NCI-H128 (cell line): ENCODE measurements around the gene RBM24.

Experiments
- DNase-seq: peaks from one replicate; lab custom pipeline; 2025; ENCODE audit not compliant: unreplicated experiment; lab: John Stamatoyannopoulos, UW

RBM24 gene

GRCh38 chr6:17341117-17341805, 60.1 kb downstream of the RBM24 start:
- no peak for DNase-seq

- no peak for DNase-seq
Measured at GRCh38 chr6:17341891-17342290, 60.7 kb downstream of the RBM24 start.

GRCh38 chr6:17343215-17343614, 62.1 kb downstream of the RBM24 start:
- no peak for DNase-seq
